ENCODE data around the gene NOP14. TPM values are rescaled to one million over a fixed set of nuclear protein-coding genes. Genes with fewer than 3 reads are reported as not detected.
A peak's percentile ranks its signal among the peaks of the same experiment; 100 is the strongest.
"Not testable (repeated sequence)": the region's sequence is repeated elsewhere in the genome, so short reads cannot be mapped to it uniquely, and the experiment has no call there.

The NOP14 gene
- total and polyA plus RNA-seq, 4 donors = 13.3 to 25.4 (median 19.7) TPM

- WGBS, 2 donors = 38 to 49% methylated on average over 14 of the region's 14 CpGs
- no peak for TF ChIP-seq CTCF (IDR thresholded peaks at IDR 0.05; ENCODE audit: control extremely low read depth, extremely low read depth)
- peak overlapping the region; percentile 94 for H3K4me3 ChIP-seq
- peaks cover 0 to 30% (median 11%) of the 10 kb centered on the region in 5 donors for H3K4me1 ChIP-seq (ENCODE audit: control insufficient read depth in 5 of 5, insufficient read depth in 5 of 5, low read length in 5 of 5)
- H3K27me3 ChIP-seq (ENCODE audit: control insufficient read depth in 3 of 3, insufficient read depth in 3 of 3, low read length in 2 of 3) = no peaks in the 10 kb centered on the region
- H3K9ac ChIP-seq (ENCODE audit: insufficient read depth in 1 of 2, low read length in 2 of 2) = peak overlapping the region in 1 of 2 donors; percentile 51
- ATAC-seq (ENCODE audit: insufficient read depth, low FRiP score) (no peak), DNase-seq (peak in 1 of 3 donors; percentile 9)
- peaks cover 3 to 11% (median 8%) of the 10 kb centered on the region in 4 donors for H3K36me3 ChIP-seq (ENCODE audit: control insufficient read depth in 4 of 4, insufficient read depth in 4 of 4, low read length in 4 of 4)
- peaks cover 0 to 2% (median 0%) of the 10 kb centered on the region in 4 donors for H3K9me3 ChIP-seq (ENCODE audit: control insufficient read depth in 4 of 4, insufficient read depth in 3 of 4, low read length in 3 of 4)
- H3K27ac ChIP-seq (ENCODE audit: low read depth in 1 of 2, low read length in 1 of 2) = no peak overlapping the region
Observed at GRCh38 chr4:2961811-2962441, 1.3 kb downstream of the NOP14 start.

- WGBS, 2 donors = 72 to 78% methylated on average over 8 of the region's 8 CpGs
- DNase-seq (peak in 1 of 3 donors; percentile 14), ATAC-seq (ENCODE audit: insufficient read depth, low FRiP score) (no peak)
- TF ChIP-seq CTCF (IDR thresholded peaks at IDR 0.05; ENCODE audit: control extremely low read depth, extremely low read depth) = no peak
- Histone ChIP-seq H3K27me3 (ENCODE audit: control insufficient read depth in 3 of 3, insufficient read depth in 3 of 3, low read length in 2 of 3) (no peaks in the 10 kb centered on the region), H3K9ac (ENCODE audit: insufficient read depth in 1 of 2, low read length in 2 of 2) (peak overlapping the region in 1 of 2 donors; percentile 49), H3K36me3 (ENCODE audit: control insufficient read depth in 4 of 4, insufficient read depth in 4 of 4, low read length in 4 of 4) (peaks cover 5 to 13% (median 9%) of the 10 kb centered on the region in 4 donors), H3K4me3 (no peak overlapping the region), H3K9me3 (ENCODE audit: control insufficient read depth in 4 of 4, insufficient read depth in 3 of 4, low read length in 3 of 4) (peaks cover 0 to 2% (median 0%) of the 10 kb centered on the region in 4 donors), H3K4me1 (ENCODE audit: control insufficient read depth in 5 of 5, insufficient read depth in 5 of 5, low read length in 5 of 5) (peaks cover 0 to 30% (median 11%) of the 10 kb centered on the region in 5 donors), H3K27ac (ENCODE audit: low read depth in 1 of 2, low read length in 1 of 2) (no peak overlapping the region)
Observed at GRCh38 chr4:2961421-2961810, 1.8 kb downstream of the NOP14 start.

GRCh38 chr4:2960450-2960849 lies 2.8 kb downstream of the NOP14 start:
- H3K27me3 ChIP-seq (ENCODE audit: control insufficient read depth in 3 of 3, insufficient read depth in 3 of 3, low read length in 2 of 3); H3K9ac ChIP-seq (ENCODE audit: insufficient read depth in 1 of 2, low read length in 2 of 2); H3K27ac ChIP-seq (ENCODE audit: low read depth in 1 of 2, low read length in 1 of 2); ATAC-seq (ENCODE audit: insufficient read depth, low FRiP score); DNase-seq; H3K4me3 ChIP-seq; H3K9me3 ChIP-seq (ENCODE audit: control insufficient read depth in 4 of 4, insufficient read depth in 3 of 4, low read length in 3 of 4): not testable (repeated sequence)
- 87 to 94% methylated on average over 4 of the region's 4 CpGs for WGBS, 2 donors
- Histone ChIP-seq H3K4me1 (ENCODE audit: control insufficient read depth in 5 of 5, insufficient read depth in 5 of 5, low read length in 5 of 5) (peaks cover 0 to 28% (median 11%) of the 10 kb centered on the region in 5 donors), H3K36me3 (ENCODE audit: control insufficient read depth in 4 of 4, insufficient read depth in 4 of 4, low read length in 4 of 4) (peaks cover 12 to 18% (median 15%) of the 10 kb centered on the region in 4 donors)

- H3K4me3 ChIP-seq = no peak overlapping the region
Observed at GRCh38 chr4:2958446-2958845, 4.8 kb downstream of the NOP14 start.

GRCh38 chr4:2955186-2956044 lies 7.8 kb downstream of the NOP14 start:
- H3K36me3 ChIP-seq (ENCODE audit: control insufficient read depth in 4 of 4, insufficient read depth in 4 of 4, low read length in 4 of 4) = peaks cover 23 to 48% (median 32%) of the 10 kb centered on the region in 4 donors
- WGBS, 2 donors = 96 to 97% methylated on average over 35 to 44 of the region's 44 CpGs
- ATAC-seq (ENCODE audit: insufficient read depth, low FRiP score); H3K4me1 ChIP-seq (ENCODE audit: control insufficient read depth in 5 of 5, insufficient read depth in 5 of 5, low read length in 5 of 5); H3K9me3 ChIP-seq (ENCODE audit: control insufficient read depth in 4 of 4, insufficient read depth in 3 of 4, low read length in 3 of 4); H3K27me3 ChIP-seq (ENCODE audit: control insufficient read depth in 3 of 3, insufficient read depth in 3 of 3, low read length in 2 of 3); H3K9ac ChIP-seq (ENCODE audit: insufficient read depth in 1 of 2, low read length in 2 of 2); H3K4me3 ChIP-seq; H3K27ac ChIP-seq (ENCODE audit: low read depth in 1 of 2, low read length in 1 of 2); DNase-seq: not testable (repeated sequence)

More at GRCh38 chr4:2958446-2958845, 4.8 kb downstream of the NOP14 start:
- Histone ChIP-seq H3K9ac (ENCODE audit: insufficient read depth in 1 of 2, low read length in 2 of 2) (no peak overlapping the region), H3K27ac (ENCODE audit: low read depth in 1 of 2, low read length in 1 of 2) (no peak overlapping the region), H3K27me3 (ENCODE audit: control insufficient read depth in 3 of 3, insufficient read depth in 3 of 3, low read length in 2 of 3) (no peaks in the 10 kb centered on the region), H3K36me3 (ENCODE audit: control insufficient read depth in 4 of 4, insufficient read depth in 4 of 4, low read length in 4 of 4) (peaks cover 13 to 30% (median 21%) of the 10 kb centered on the region in 4 donors), H3K4me1 (ENCODE audit: control insufficient read depth in 5 of 5, insufficient read depth in 5 of 5, low read length in 5 of 5) (peaks cover 0 to 15% (median 8%) of the 10 kb centered on the region in 5 donors), H3K9me3 (ENCODE audit: control insufficient read depth in 4 of 4, insufficient read depth in 3 of 4, low read length in 3 of 4) (no peaks in the 10 kb centered on the region)
- TF ChIP-seq CTCF (IDR thresholded peaks at IDR 0.05; ENCODE audit: control extremely low read depth, extremely low read depth) = no peak
- DNase-seq (peak in 2 of 3 donors; percentile 23 to 27), ATAC-seq (ENCODE audit: insufficient read depth, low FRiP score) (no peak)
- WGBS, 2 donors = 61 to 75% methylated on average over 9 of the region's 9 CpGs
